HAP-1 (cell line): ENCODE data around the gene USP32.
"Not testable (repeated sequence)": the region's sequence is repeated elsewhere in the genome, so short reads cannot be mapped to it uniquely, and the experiment has no call there.

Experiments
- DNase-seq, 2 experiments: peaks; one replicate each; pipeline ENCODE4 v3.0.0-alpha.2; 2016 to 2020; ENCODE audit warnings: low spot score in 2 of 2
- H3K27me3 ChIP-seq: fragments of 250-450 bp; sonication (Bioruptor Pico); 2 replicates; pipeline ENCODE4 v1.5.1; 2020; ENCODE audit warnings: low read depth, mild to moderate bottlenecking, moderate library complexity
- H3K36me3 ChIP-seq: fragments of 250-450 bp; sonication (Bioruptor Pico); replicated peaks from 2 replicates; pipeline ENCODE4 v1.5.1; 2020; ENCODE audit warnings: mild to moderate bottlenecking
- H3K4me1 ChIP-seq: fragments of 250-450 bp; sonication (Bioruptor Pico); 2 replicates; pipeline ENCODE4 v1.5.1; 2020; ENCODE audit warnings: mild to moderate bottlenecking
- H3K4me3 ChIP-seq: fragments of 250-450 bp; sonication (Bioruptor Pico); 2 replicates; pipeline ENCODE4 v1.5.1; 2020; ENCODE audit warnings: mild to moderate bottlenecking, moderate library complexity
- H3K9me3 ChIP-seq: fragments of 250-450 bp; sonication (Bioruptor Pico); 2 replicates; pipeline ENCODE4 v1.5.1; 2020; ENCODE audit warnings: mild to moderate bottlenecking, moderate library complexity
- in situ Hi-C: fragments of 300-500 bp; cut with MboI; formaldehyde crosslinking; loops from 3 replicates; pipeline ENCODE4 v1.14.3; 2020; ENCODE audit warnings: low sequenced_read_pairs, inconsistent platforms, mixed read lengths

The USP32 gene

DNA sequence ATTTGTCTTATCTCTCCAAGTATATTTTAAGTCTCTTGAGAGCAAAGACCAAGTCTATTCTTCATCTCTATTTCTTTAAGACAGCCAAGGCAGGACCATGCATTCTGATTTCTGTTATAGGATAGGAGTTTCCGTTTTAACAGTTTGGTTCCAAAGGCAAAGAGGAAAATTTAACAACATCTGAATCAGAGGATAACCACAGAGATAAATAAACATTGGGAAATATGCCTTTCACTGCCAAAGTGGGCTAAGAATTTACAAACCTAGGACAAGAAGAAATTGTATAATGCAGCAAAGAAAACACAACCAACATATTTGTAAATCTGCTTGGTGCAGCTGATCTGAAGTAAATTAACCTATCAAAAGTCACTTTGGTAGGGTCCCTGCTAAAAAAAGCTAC lies 37.7 kb downstream of the USP32 start:
- no peaks in the 10 kb centered on the region for H3K27me3 ChIP-seq
- no peak for DNase-seq
- H3K36me3 ChIP-seq, result no peaks in the 10 kb centered on the region
- H3K4me1 ChIP-seq, result peaks cover 8% of the 10 kb centered on the region
- H3K9me3 ChIP-seq, result no peaks in the 10 kb centered on the region
- no peak overlapping the region for H3K4me3 ChIP-seq
- in situ Hi-C loops, result no loop called here

DNA sequence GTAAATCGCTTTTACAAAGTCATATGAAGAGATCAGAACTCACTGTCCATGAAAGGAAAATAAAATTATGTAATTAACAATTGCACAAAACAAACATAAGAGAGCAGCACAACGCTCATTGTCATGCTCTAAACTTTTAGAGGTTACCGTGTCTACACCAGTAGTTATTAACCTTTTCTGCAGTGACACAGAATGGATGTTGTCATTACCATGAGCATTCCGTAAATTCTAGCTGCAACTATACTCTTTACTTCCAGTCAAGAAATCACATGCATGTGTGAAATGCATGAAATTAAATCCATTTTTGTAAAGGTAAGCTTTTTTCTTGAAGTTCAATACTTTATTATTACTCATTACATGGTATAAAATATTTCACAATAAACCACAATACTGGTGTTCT lies 38.2 kb downstream of the USP32 start:
- no peak overlapping the region for H3K4me3 ChIP-seq

DNA sequence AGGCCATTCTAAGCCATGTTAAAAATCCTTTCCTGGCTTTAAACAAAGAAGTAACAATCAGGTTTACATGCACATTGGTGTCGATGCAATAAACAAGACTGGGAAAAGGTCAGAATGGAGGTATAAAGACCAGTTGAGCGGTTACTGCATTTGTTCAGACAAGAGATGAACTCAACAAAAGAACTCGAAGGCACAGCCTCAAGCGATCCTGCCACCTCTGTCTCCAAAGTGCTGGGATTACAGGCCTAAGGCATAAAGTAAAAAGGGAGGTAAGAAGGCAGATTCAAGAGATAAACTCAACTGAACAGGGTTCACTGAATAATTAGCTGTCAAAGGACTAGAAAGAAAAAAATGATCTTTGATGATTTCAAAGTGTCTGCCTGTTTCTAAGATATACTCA lies 39.4 kb downstream of the USP32 start:
- no peaks in the 10 kb centered on the region for H3K36me3 ChIP-seq
- H3K4me3 ChIP-seq, result no peak overlapping the region
- H3K4me1 ChIP-seq, result peaks cover 8% of the 10 kb centered on the region
- H3K9me3 ChIP-seq, result no peaks in the 10 kb centered on the region; the same call in 1 of the 2 replicates
- in situ Hi-C loops, result no loop called here
- peak; percentile 56 to 65 for DNase-seq
- no peaks in the 10 kb centered on the region for H3K27me3 ChIP-seq

More for the DNA sequence above, 38.2 kb downstream of the USP32 start:
- Histone ChIP-seq H3K4me1 (peaks cover 8% of the 10 kb centered on the region), H3K9me3 (no peaks in the 10 kb centered on the region), H3K36me3 (no peaks in the 10 kb centered on the region), H3K27me3 (no peaks in the 10 kb centered on the region)
- in situ Hi-C loops, result no loop called here
- no peak for DNase-seq

DNA sequence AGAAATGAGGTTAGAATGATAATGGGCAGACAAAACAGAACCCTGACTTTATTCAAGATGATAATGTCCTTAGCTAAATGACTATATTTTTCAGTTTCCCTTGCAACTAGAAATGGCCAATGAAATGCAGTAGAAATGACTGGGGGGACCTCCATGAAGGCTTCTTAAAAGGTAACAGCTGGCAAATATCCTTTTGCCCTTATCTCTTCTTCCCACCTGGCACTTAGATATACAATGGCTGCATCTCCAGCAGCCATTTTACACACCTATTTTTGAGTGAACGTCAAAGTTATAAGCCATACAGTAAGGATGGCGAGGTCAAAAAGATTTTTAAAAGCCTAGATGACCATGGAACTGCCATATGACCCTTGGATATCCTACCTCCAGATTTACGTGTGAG lies 39.9 kb downstream of the USP32 start:
- in situ Hi-C loops, result no loop called here
- Histone ChIP-seq H3K4me1 (peaks cover 8% of the 10 kb centered on the region), H3K27me3 (no peaks in the 10 kb centered on the region)

DNA sequence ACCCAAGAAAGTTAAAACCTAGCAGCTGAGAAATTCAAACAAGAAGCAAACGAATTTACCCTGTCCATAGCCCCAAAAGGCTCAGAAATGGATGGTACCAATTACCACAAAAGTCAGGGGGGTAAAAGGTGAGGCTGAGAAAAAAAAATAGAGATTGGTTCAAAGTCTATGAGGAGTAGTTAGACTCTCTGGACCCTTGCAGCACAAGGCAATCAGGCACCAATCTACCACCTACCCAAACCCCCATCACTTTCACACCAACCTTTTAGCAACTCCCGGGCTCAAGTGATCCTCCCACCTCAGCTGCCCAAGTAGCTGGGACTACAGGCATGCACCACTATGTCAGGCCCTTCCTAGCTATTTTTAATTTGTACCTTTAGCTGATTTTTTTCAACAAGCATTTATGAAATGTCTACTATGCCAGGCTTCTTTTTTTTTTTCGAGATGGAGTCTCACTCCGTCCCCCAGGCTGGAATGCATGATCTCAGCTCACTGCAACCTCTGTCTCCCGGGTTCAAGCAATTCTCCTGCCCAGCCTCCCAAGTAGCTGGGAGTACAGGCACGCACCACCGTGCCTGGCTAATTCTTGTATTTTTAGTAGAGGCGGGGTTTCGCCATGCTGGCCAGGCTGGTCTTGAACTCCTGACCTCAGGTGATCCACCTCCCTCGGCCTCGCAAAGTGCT lies 40.8 kb downstream of the USP32 start:
- Histone ChIP-seq H3K9me3 (no peaks in the 10 kb centered on the region; the same call in 1 of the 2 replicates), H3K27me3 (no peaks in the 10 kb centered on the region), H3K36me3 (no peaks in the 10 kb centered on the region), H3K4me3 (no peak overlapping the region), H3K4me1 (peaks cover 8% of the 10 kb centered on the region)
- DNase-seq, result no peak
- in situ Hi-C loops, result no loop called here

More for the DNA sequence above, 39.9 kb downstream of the USP32 start:
- Histone ChIP-seq H3K36me3 (no peaks in the 10 kb centered on the region), H3K9me3 (no peaks in the 10 kb centered on the region; the same call in 1 of the 2 replicates), H3K4me3 (no peak overlapping the region)
- DNase-seq, result no peak

DNA sequence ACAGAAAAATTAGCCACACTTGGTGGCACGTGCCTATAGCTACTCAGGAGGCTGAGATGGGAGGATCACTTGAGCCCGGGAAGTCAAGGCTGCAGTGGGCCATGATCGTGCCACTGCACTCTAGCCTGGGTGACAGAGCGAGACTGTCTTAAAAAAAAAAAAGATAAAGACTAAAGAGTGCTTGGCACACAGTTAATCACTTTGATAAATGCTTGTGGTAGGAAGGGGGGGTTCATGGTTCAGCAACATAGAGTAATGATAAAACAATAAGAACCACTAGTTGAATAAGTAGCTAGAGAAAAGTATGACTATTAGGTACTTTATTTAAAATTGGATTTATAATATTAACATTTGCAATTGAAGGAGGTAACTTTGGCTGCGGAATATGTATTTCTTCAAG lies 43.3 kb downstream of the USP32 start:
- peaks cover 2% of the 10 kb centered on the region for H3K36me3 ChIP-seq
- no peak overlapping the region for H3K4me3 ChIP-seq
- DNase-seq, result no peak
- no peaks in the 10 kb centered on the region; the same call in 1 of the 2 replicates for H3K9me3 ChIP-seq
- H3K4me1 ChIP-seq, result peaks cover 8% of the 10 kb centered on the region
- in situ Hi-C loops, result no loop called here
- no peaks in the 10 kb centered on the region for H3K27me3 ChIP-seq

DNA sequence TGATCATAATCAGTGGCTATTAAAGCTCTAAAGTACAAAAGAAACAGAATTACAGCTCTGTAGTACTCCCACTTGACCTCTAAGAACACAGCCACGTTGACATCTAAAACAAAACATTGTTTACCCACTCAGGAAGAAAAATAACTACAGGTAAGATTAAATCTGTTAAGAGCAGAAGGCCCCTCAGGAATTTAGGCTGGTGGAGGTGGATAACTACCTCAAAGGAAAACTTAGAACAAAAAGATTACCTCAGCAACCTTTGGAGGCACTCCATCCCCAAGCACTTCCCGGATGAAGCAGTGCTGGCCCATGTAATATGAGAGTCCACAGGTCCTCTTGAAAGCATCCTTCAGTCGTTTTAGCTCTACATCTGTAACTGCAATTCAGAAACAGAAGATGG lies 46.7 kb downstream of the USP32 start:
- Histone ChIP-seq H3K9me3 (no peaks in the 10 kb centered on the region; the same call in 1 of the 2 replicates), H3K27me3 (no peaks in the 10 kb centered on the region), H3K36me3 (peaks cover 11% of the 10 kb centered on the region), H3K4me1 (no peaks in the 10 kb centered on the region), H3K4me3 (no peak overlapping the region)
- no peak for DNase-seq
- in situ Hi-C loops, result no loop called here

DNA sequence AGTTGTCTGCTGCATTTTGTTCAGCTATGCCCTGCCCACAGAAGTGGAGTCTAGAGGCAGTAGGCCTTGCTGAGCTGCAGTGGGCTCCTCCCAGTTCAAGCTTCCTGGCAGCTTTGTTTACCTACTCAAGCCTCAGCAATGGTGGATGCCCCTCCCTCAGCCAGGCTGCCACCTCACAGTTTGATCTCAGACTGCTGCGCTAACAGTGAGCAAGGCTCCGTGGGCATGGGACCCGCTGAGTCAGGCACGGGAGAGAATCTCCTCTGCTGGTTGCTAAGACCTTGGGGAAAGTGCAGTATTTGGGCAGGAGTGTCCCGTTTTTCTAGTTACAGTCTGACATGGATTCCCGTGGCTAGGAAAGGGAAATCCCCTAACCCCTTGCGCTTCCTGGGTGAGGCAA lies 49.4 kb downstream of the USP32 start:
- in situ Hi-C loops, result not testable (repeated sequence)

DNA sequence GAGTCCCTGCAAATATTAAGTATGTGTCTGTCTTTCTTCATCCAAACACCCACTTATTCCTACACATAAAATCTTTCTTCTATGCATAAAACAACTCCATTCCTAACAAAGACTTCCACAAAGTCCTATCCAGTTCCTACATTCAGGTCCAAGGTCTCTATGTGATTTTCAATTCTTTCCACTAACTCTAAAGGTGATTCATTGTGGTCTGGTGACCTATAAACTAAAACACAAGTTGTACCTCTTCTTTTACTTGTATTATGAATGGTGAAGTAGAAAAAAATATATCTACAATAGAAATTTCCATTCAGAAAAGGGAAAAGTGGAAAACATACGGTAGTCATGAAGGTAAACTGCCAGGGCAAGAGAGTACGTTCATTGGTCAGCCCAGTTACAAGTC lies 56.6 kb downstream of the USP32 start:
- no peak for DNase-seq
- Histone ChIP-seq H3K36me3 (no peaks in the 10 kb centered on the region; the same call in 1 of the 2 replicates), H3K4me1 (peaks cover 17% of the 10 kb centered on the region), H3K4me3 (no peak overlapping the region), H3K27me3 (no peaks in the 10 kb centered on the region), H3K9me3 (no peaks in the 10 kb centered on the region)
- in situ Hi-C loops, result no loop called here

More for the DNA sequence above, 49.4 kb downstream of the USP32 start:
- peaks cover 11% of the 10 kb centered on the region for H3K36me3 ChIP-seq
- H3K27me3 ChIP-seq, H3K4me1 ChIP-seq, H3K9me3 ChIP-seq, DNase-seq, H3K4me3 ChIP-seq: not testable (repeated sequence)

DNA sequence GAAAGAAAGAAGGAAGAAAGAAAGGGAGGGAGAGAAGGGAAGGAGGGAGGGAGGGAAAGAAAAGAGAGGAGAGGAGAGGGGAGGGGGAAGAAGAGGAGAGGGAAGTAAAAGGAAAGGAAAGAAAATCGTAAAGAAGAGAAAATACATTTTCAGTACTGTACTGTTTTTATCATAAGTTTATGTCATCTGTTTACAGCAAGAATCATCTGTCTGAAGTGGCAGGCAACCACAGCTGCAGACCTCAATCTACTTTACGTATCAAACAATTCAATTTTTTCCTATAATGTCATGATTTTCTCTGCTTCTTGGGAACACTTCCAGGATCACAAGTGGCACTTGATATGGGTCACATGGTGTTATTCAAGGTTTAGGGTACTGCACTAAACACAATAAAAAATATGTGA lies 58.3 kb downstream of the USP32 start:
- Histone ChIP-seq H3K4me1 (peaks cover 17% of the 10 kb centered on the region), H3K36me3 (no peaks in the 10 kb centered on the region; the same call in 1 of the 2 replicates), H3K4me3 (no peak overlapping the region), H3K27me3 (no peaks in the 10 kb centered on the region), H3K9me3 (no peaks in the 10 kb centered on the region)
- in situ Hi-C loops, result no loop called here
- DNase-seq, result no peak

DNA sequence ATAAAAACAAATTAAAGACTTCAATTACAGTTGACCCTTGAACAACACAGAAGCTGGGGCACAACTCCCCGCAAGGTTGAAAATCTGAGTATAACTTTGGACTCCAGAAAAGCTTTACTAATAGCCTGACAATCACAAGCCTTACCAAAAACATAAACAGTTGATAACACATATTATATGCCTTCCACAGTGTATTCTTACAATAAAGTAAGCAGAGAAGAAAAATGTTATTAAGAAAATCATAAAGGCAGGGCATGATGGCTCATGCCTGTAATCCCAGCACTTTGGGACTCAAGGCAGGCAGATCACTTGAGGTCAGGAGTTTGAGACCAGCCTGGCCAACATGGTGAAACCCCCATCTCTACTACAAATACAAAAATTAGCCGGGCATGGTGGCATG lies 58.9 kb downstream of the USP32 start:
- H3K36me3 ChIP-seq, H3K9me3 ChIP-seq, DNase-seq, in situ Hi-C loops, H3K4me3 ChIP-seq, H3K27me3 ChIP-seq: not testable (repeated sequence)
- peaks cover 17% of the 10 kb centered on the region for H3K4me1 ChIP-seq

DNA sequence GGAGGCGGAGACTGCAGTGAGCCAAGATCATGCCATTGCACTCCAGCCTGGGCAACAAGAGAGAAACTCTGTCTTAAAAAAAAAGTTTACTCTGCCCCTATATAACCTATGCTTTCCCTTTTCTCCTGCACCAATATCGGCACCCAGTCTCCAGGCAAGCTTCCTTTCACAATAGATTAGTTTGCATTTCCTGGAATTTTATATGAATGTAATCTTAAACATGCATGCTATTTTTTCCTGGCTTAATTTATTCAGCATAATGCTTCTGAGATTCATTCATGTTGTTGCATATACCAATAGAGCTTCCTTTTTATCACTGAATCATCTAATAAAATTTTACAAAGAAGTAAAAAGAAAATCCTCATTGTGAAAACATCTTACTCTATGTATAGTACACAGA lies 59.4 kb downstream of the USP32 start:
- Histone ChIP-seq H3K9me3 (no peaks in the 10 kb centered on the region), H3K36me3 (no peaks in the 10 kb centered on the region; the same call in 1 of the 2 replicates), H3K4me1 (peaks cover 17% of the 10 kb centered on the region), H3K27me3 (no peaks in the 10 kb centered on the region), H3K4me3 (no peak overlapping the region)
- peak in 1 of 2 experiments; percentile 20 for DNase-seq
- in situ Hi-C loops, result no loop called here

DNA sequence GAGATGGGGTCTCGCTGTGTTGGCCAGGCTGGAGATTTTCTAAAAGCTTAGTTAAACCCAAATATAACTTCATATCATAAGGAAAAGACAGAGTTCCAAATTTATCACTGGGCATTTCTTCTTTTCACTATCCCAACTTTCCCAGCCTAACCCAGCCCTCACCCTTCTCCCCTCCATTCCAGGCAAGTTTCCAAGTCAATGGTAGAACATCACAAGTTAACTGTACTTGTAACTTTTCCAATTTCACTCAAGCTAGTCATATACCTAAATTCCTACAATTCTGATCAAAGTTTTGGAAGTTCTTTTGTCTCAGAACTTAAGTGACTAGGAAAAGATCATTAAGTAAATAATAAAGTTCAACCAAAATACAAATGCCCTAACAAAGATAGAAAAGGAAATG lies 61.2 kb downstream of the USP32 start:
- H3K36me3 ChIP-seq, result no peaks in the 10 kb centered on the region
- in situ Hi-C loops, result no loop called here
- peaks cover 17% of the 10 kb centered on the region for H3K4me1 ChIP-seq
- no peaks in the 10 kb centered on the region for H3K9me3 ChIP-seq
- no peak overlapping the region for H3K4me3 ChIP-seq
- DNase-seq, result no peak
- H3K27me3 ChIP-seq, result no peaks in the 10 kb centered on the region

DNA sequence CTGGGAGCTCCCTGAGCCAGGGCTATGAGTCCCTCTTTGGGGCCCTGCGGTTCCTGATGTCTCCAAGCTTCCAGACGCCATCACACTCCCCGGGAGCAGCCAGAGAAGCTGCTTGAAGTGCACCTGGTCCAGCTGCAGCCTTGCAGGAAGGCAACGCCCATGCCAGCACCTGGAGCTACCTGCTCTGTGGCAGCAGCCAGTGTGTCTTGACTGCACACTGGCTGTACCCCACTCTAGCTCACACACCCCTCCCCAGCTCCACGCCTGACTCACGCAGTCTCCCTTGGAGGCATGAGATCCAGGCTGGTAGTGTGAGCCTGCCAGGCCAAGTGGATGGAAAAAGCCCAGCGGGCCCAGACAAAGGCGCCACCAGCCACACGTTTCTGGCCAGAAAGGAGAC lies 63.3 kb downstream of the USP32 start:
- H3K4me1 ChIP-seq, result peaks cover 14% of the 10 kb centered on the region
- H3K36me3 ChIP-seq, result no peaks in the 10 kb centered on the region
- no peaks in the 10 kb centered on the region for H3K27me3 ChIP-seq
- H3K9me3 ChIP-seq, result no peaks in the 10 kb centered on the region
- no peak overlapping the region for H3K4me3 ChIP-seq
- DNase-seq, result no peak
- in situ Hi-C loops, result no loop called here

DNA sequence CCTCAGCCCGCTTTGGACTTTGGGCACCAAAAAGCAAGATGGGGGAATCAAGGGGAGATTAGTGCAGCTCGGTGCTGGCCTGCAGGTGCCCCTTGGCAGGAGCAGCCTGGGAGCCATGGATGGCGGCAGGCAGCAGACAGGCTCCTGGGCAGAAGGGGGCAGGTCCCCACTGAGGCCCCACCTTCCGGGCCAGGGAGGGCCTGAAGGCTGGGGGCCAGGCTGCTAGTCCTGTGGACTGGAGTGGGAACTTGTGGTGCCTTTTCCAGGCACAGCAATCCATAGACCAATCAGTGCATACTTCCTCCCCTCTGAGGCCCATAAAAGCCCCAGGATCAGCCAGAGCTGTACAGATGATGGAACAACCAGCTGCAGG lies 64.0 kb downstream of the USP32 start:
- Histone ChIP-seq H3K27me3 (no peaks in the 10 kb centered on the region), H3K36me3 (no peaks in the 10 kb centered on the region), H3K4me3 (no peak overlapping the region), H3K4me1 (peaks cover 9% of the 10 kb centered on the region), H3K9me3 (no peaks in the 10 kb centered on the region)
- in situ Hi-C loops, result no loop called here
- DNase-seq, result no peak
